Stimulated activated CD8-positive, alpha-beta memory T cell treated with anti-CD3 and anti-CD28 coated beads, Interleukin-2, amount 100 ng/mL, for 1 hour (primary cell): Measurements from ENCODE around the gene HUWE1.
A peak's percentile ranks its signal among the peaks of the same experiment; 100 is the strongest.
"Not testable (repeated sequence)": the region's sequence is repeated elsewhere in the genome, so short reads cannot be mapped to it uniquely, and the experiment has no call there.

ENCODE experiments used
- DNase-seq, 2 donors: peaks; one replicate each; pipeline ENCODE4 v3.0.0-alpha.2; 2020; ENCODE audit warnings: low read depth in 2 of 2

The HUWE1 gene, protein sequence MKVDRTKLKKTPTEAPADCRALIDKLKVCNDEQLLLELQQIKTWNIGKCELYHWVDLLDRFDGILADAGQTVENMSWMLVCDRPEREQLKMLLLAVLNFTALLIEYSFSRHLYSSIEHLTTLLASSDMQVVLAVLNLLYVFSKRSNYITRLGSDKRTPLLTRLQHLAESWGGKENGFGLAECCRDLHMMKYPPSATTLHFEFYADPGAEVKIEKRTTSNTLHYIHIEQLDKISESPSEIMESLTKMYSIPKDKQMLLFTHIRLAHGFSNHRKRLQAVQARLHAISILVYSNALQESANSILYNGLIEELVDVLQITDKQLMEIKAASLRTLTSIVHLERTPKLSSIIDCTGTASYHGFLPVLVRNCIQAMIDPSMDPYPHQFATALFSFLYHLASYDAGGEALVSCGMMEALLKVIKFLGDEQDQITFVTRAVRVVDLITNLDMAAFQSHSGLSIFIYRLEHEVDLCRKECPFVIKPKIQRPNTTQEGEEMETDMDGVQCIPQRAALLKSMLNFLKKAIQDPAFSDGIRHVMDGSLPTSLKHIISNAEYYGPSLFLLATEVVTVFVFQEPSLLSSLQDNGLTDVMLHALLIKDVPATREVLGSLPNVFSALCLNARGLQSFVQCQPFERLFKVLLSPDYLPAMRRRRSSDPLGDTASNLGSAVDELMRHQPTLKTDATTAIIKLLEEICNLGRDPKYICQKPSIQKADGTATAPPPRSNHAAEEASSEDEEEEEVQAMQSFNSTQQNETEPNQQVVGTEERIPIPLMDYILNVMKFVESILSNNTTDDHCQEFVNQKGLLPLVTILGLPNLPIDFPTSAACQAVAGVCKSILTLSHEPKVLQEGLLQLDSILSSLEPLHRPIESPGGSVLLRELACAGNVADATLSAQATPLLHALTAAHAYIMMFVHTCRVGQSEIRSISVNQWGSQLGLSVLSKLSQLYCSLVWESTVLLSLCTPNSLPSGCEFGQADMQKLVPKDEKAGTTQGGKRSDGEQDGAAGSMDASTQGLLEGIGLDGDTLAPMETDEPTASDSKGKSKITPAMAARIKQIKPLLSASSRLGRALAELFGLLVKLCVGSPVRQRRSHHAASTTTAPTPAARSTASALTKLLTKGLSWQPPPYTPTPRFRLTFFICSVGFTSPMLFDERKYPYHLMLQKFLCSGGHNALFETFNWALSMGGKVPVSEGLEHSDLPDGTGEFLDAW (N-terminal part only)

DNA sequence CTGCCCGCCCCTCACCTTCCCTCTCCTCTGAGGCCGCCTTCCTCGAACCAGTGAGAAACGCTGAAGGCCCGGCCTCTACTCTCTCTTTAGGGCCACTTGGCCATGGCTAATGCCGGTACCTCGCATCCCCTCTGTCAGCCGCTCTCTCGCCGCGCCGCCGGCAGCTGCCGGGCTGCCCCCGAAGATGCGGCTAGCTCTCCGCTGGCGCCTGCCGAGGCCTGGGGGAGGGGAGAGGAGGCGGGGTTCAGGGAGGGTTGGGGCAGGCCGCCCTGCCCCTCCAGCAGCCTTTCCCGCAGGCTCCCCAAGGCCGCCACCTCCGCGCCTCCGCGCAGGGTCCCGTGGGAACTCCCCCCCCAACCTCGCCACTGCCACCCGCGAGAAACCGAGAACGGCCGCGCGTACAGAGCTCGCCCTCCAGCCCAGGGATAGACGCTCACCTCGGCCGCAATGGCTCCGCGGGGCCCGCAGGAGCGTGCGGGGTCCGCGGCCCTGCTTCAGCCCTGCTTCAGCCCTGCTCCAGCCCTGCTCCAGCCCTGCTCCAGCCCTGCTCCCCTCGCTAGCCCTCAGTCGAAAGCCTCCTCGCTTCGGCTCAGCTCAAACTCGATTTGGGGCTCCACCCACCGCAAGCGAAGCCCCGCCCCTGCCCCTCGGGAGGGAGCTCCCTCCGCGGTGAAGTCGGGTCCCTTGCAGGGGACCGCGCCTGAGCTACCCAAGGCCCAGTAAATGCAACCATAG, at the start of gene HUWE1:
TSS of gene HUWE1 (minus strand) at position 569 of the 735 bp plus-strand sequence. CDS start 32,612 bp downstream, outside the sequence.
- peak; percentile 64 to 73 for DNase-seq

DNA sequence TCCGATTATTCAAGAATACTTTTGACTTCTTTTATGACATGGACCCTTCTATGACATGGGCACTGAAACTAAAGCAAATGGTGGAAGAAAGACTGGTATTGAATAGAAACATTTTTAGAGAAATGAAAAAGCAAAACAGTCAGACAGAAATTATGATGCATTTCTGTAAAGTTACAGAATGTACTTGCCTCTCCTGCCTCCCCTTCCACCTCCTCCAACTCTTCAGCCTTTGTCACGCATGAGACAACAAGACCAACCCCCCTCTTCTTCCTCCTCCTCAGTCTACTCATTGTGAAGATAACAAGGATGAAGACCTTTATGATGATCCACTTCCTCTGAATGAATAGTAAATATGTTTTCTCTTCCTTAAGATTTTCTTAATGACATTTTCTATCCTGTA, 46.3 kb upstream of the HUWE1 start:
- DNase-seq: no peak

DNA sequence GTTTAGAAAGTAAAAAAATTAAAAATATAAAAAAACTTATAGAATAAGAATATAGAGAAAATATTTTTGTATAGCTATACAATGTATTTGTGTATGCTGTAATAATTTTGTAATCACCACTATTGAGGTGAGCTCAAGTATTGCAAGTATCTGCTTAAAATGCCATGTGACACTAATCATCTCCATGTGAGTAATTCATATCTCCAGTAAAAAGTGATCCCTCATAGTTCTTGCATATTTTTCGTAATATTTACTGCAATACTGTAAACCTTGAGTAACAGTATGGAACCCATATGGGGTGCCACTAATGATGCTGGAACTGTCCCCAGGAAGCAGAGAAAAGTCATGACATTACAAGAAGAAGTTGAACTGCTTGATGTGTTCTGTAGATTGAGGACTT, 43.2 kb upstream of the HUWE1 start:
- DNase-seq: no peak

- no peak for DNase-seq
These were observed 42.0 kb upstream of the HUWE1 start for GRCh38 chrX:53728506-53728905.

DNA sequence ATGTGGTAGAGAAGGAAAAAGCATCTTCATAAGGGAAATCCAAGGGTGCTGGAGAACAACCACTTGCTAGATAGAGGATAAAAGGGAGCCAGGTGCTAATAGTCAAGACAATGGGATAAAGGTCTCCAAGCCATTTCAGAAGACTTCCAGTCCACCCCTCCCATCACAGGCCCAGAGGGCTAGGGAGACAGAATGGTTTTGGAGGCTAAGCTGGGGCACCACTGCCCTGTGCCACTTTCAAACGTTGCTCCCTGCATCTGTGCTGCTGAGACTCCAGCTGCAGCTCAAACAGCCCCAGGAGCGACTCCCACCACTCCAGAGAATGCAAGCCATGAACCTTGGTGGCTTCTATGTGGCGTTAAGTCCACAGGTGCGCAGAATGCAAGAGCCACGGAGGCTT, 38.4 kb upstream of the HUWE1 start:
- DNase-seq: no peak

GRCh38 chrX:53723381-53723780, 36.9 kb upstream of the HUWE1 start:
- no peak for DNase-seq

GRCh38 chrX:53721610-53722009, 35.1 kb upstream of the HUWE1 start:
- DNase-seq: not testable (repeated sequence)

DNA sequence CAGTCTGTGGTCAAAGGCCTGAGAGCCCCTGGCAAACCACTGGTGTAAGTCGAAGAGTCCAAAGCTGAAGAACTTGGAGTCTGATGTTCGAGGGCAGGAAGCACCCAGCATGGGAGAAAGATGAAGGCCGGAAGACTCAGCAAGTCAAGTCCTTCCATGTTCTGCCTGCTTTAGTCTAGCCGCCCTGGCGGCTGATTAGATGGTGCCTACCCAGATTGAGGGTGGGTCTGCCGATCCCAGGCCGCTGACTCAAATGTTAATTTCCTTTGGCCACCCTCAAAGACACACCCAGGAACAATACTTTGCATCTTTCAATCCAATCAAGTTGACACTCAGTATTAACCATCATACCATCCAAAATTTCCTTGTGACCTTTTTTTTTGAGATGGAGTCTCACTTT, 33.1 kb upstream of the HUWE1 start:
- DNase-seq: not testable (repeated sequence)

DNA sequence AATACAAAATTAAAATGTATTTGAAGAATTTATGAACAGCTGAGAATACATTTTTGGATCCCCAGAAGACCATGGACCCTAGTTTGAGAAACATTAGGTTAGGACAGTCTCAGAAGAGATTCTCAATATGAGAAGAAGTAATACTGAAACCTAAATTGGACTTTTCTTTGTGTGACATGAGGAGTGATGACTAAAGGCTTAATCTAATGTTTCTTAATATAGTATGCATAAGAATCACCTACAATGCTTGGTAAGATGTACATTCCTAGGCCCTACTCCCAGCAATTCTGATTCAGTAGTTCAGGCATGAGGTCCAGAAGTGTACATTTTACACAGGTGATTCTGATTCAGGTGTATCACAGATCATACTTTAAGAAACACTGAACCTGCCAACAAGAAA, 31.6 kb upstream of the HUWE1 start:
- DNase-seq: no peak

DNA sequence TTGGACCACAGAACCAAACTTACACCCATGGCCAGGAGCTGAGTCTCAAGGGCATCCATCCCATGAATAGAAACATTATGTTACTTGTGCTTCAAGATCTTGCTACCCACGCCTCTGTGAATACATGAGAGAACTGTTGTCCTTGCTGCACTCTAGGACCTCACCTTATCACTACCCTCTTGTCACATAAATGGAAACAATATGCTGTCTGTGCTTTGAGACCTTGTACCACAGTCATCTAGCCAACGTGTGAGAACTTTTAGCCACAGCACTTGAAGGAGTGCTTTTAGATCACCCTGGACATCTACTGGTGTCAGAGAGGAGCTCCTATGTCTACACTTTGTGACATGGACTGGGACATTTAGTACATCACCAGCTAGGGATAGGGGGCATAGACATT, 30.7 kb upstream of the HUWE1 start:
- no peak for DNase-seq

DNA sequence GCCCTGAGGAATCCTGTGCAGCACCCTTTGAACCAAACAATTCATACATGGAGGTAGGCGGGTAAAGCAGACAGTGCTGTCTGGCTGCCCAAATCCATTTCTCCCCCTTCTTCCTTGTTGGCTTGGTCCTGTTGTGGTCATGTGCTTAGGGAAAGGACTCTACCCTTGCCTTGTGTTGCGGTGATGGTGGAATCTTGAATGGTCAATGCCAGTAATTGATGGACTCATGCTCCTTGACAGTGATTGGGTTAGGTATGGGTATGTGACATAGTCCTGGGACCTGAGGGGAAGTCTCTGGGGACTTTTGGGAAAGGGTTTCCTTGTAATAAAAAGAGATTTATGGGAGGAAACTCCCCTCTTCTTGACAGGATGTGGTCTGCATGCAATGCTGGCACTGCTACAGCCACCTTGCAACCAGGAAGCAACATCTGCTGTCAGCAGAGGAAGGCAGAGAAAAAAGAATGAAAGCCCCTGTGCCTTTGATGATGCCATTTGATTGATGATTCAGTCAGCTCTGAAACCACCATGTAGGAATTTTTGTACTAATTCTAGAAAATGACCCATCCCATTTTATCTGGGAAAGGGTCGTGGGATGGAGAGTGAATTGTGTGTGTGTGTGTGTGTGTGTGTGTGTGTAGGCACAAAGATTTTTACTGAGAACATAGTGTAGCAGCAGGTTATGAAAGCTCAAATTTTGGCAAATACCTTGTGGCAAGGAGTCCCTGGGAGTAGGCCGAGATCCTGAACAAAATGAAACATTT, 30.0 kb upstream of the HUWE1 start:
- DNase-seq: peak; percentile 14

DNA sequence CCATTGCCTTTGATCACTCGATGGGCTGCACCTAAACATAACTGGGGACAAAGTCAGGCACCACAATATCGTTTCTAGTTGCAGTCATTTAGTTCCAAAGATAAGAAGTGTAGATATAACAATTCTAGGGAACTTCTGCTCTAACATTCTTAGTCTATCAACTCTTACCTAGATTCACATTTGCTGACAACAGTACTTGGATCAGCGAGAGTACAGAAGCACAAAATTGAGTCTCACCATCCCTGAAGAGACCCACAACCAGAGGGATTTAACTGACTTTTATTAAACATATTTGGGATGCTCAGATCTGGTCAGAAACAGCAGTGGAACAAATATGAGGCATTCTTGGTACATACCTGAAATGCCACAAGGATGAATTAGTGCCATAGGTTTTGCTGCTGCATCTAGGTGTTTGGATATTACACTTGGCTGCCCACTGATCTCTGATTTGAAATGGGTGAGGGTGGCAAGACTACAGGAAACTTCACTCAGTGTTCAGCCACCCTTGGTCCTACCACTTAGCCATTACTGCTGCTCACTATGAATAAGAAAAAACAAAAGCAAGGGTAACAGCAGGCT, 28.9 kb upstream of the HUWE1 start:
- no peak for DNase-seq

GRCh38 chrX:53714580-53715345, 28.2 kb upstream of the HUWE1 start:
- peak; percentile 16 to 28 for DNase-seq

DNA sequence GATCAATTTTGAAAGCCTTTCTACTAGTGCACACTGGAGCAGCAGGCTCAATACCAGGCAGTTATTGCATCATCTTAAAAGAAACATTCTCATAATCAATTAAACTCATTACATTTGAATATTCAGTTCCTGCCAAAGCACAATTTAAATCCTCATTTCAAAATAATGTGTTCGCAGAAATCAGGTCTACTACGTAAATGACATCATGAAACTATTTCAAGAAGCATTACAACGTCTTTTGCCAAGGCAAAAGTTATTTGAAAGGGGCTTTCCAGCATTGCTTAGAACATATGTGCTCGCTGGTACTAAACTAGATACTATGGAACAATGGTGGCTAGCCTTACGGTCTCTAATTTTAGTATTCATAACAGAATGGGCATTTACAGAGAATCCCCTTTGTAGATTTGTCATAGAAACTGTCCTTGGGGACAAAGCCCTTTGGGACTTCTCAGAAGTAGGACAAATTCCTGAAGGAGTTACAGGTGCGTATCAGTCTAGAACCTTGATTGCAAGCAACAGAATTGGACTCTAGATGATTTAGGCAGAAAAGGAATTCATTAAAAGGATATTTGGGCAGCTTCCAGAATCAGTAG, 27.6 kb upstream of the HUWE1 start:
- DNase-seq: no peak

DNA sequence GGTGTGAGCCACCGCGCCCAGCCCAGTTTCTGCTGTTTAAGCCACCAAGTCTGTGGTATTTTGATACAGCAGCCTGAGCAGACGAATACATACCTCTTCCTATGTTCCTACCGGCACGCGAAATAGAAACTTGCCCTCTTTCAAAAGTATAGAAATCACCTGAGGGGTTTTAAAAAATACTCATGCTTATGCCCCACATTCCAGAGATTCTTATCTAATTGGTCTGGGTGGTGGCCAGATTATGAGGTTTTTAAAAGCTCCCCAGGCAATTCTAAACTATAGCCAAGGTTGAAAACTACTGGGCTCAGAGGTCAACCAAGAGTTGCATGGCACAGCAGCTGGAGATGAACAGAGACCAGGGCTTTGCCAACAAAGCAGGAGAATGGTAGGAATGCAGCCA, 24.9 kb upstream of the HUWE1 start:
- no peak for DNase-seq

GRCh38 chrX:53704854-53705253, 18.3 kb upstream of the HUWE1 start:
- no peak for DNase-seq

- no peak for DNase-seq
These were observed 17.8 kb upstream of the HUWE1 start for GRCh38 chrX:53704294-53704693.

DNA sequence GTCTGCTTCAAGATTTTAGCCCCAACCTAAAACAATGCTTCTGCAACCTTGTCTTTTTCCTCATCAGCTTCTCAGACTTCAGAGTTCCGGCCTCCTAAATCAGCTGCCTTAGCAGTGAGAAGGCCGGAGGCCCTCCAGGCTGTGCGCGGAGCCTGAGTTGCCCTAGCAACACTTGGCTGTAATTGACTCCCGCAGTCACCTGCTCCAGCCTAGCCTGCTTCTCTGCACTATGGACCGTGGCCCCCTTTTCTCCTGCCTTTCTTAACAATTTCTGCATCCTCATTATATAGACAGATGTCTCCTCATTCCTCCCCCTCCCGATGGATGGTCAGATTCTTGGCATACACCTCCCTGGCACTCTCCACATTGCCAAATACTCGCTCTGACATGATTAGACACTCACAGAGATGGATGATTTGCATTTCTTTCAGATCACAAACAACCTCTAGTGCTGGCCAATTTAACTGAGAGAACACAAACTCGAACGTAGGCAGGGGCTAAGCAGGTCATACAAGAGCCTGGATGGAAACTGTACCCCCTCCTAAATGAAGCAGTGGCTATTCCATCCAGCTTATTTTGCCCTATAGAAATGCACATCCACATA, 9.5 kb upstream of the HUWE1 start:
- no peak for DNase-seq

GRCh38 chrX:53694642-53695041, 8.1 kb upstream of the HUWE1 start:
- DNase-seq: no peak
